GM19351 (cell line): ENCODE data around the gene GOPC.

Experiments used
- ATAC-seq: cut with Tn5 transposase; IDR thresholded peaks from one replicate; pipeline ENCODE4 v1.9.1; 2021; ENCODE audit warnings: mild to moderate bottlenecking, moderate library complexity; ENCODE audit not compliant: unreplicated experiment

Gene GOPC

GRCh38 chr6:117550078-117550600, 52.2 kb downstream of the GOPC start:
- no peak for ATAC-seq

- no peak for ATAC-seq
These were observed 52.7 kb downstream of the GOPC start for GRCh38 chr6:117549611-117550010.

GRCh38 chr6:117548797-117549301, 53.5 kb downstream of the GOPC start:
- peak; percentile 34 for ATAC-seq

- ATAC-seq: peak; percentile 52
These were observed 54.4 kb downstream of the GOPC start for GRCh38 chr6:117547688-117548621.

GRCh38 chr6:117546674-117547073, 55.6 kb downstream of the GOPC start:
- ATAC-seq: no peak

- ATAC-seq: no peak
These were observed 57.1 kb downstream of the GOPC start for GRCh38 chr6:117545161-117545595.

- no peak for ATAC-seq
These were observed 57.6 kb downstream of the GOPC start for GRCh38 chr6:117544716-117545115.

GRCh38 chr6:117542493-117542892, 59.8 kb downstream of the GOPC start:
- ATAC-seq: no peak

- ATAC-seq: no peak
These were observed 61.6 kb downstream of the GOPC start for GRCh38 chr6:117540670-117541069.

GRCh38 chr6:117538615-117539014, 63.7 kb downstream of the GOPC start:
- ATAC-seq: no peak

- no peak for ATAC-seq
These were observed 66.0 kb downstream of the GOPC start for GRCh38 chr6:117536317-117536716.

GRCh38 chr6:117534974-117535373, 67.3 kb downstream of the GOPC start:
- no peak for ATAC-seq

- ATAC-seq: no peak
These were observed 68.5 kb downstream of the GOPC start for GRCh38 chr6:117533775-117534174.

GRCh38 chr6:117531809-117532725, 70.2 kb downstream of the GOPC start:
- ATAC-seq: no peak

GRCh38 chr6:117531346-117531745, 71.0 kb downstream of the GOPC start:
- no peak for ATAC-seq

- no peak for ATAC-seq
These were observed 71.7 kb downstream of the GOPC start for GRCh38 chr6:117530467-117531242.

GRCh38 chr6:117525607-117526006, 76.7 kb downstream of the GOPC start:
- no peak for ATAC-seq

- ATAC-seq: no peak
These were observed 80.4 kb downstream of the GOPC start for GRCh38 chr6:117521791-117522502.

GRCh38 chr6:117520603-117521395, 81.5 kb downstream of the GOPC start:
- no peak for ATAC-seq
